Small intestine (tissue), 7 donors: ENCODE results near the gene CLDN12. TPM values are rescaled to one million over a fixed set of nuclear protein-coding genes. Genes with fewer than 3 reads are reported as not detected.

Experiments used
- DNase-seq, 2 donors: peaks; one replicate each; pipeline versions ENCODE4 v3.0.0 to v3.0.0-alpha.2; 2013
- FAIRE-seq: peaks from 2 replicates; lab custom pipeline; 2012; peaks lifted over from hg19 to GRCh38; lab: Jason Lieb, UNC
- H3K27ac ChIP-seq, 3 donors: one replicate each; pipeline ENCODE4 v1.5.1; 2013; ENCODE audit warnings: low read length in 2 of 3, mild to moderate bottlenecking in 2 of 3, control low read depth in 1 of 3, inconsistent platforms in 1 of 3, low read depth in 1 of 3, moderate library complexity in 1 of 3
- H3K27me3 ChIP-seq, 3 donors: one replicate each; pipeline ENCODE4 v1.6.1; 2013; ENCODE audit warnings: low read length in 3 of 3, inconsistent platforms in 1 of 3; ENCODE audit not compliant: control insufficient read depth in 3 of 3, insufficient read depth in 3 of 3
- H3K36me3 ChIP-seq, 3 donors: one replicate each; pipeline ENCODE4 v1.6.1; 2013; ENCODE audit warnings: low read length in 3 of 3, inconsistent platforms in 1 of 3, low read depth in 1 of 3, mild to moderate bottlenecking in 1 of 3, moderate library complexity in 1 of 3; ENCODE audit not compliant: control insufficient read depth in 3 of 3, insufficient read depth in 2 of 3
- H3K4me1 ChIP-seq, 3 donors: one replicate each; pipeline ENCODE4 v1.6.1; 2013; ENCODE audit warnings: low read length in 2 of 3, inconsistent platforms in 1 of 3, low read depth in 1 of 3, mild to moderate bottlenecking in 1 of 3, moderate library complexity in 1 of 3; ENCODE audit not compliant: control insufficient read depth in 3 of 3, insufficient read depth in 2 of 3
- H3K4me3 ChIP-seq, 3 donors: one replicate each; pipeline ENCODE4 v1.5.1; 2013; ENCODE audit warnings: low read length in 3 of 3, control low read depth in 1 of 3, inconsistent platforms in 1 of 3, low read depth in 1 of 3, mild to moderate bottlenecking in 1 of 3, moderate library complexity in 1 of 3
- H3K9me3 ChIP-seq, 2 donors: one replicate each; pipeline ENCODE4 v1.6.1; 2013; ENCODE audit warnings: low read depth in 1 of 2, low read length in 1 of 2; ENCODE audit not compliant: control insufficient read depth in 2 of 2, insufficient read depth in 1 of 2
- WGBS, 3 donors: extraction: QIAGEN DNeasy Blood & Tissue Kit; methylation state at CpG; one replicate each; pipeline ENCODE4 v1.1.7; 2013; 5-methylcytosine and 5-hydroxymethylcytosine counted together
- polyA plus RNA-seq, 4 donors: library from polyadenylated mRNA; stranded (reverse) in 3 of 4; unstranded in 1 of 4; fragments of 200-250 nt in 3 of 4; fragments of 120-200 nt in 1 of 4; gene quantifications; one replicate each; pipeline versions ENCODE4 v1.2.1 to v1.2.3, GENCODE V29; 2013
- donor health status: healthy with polysubstance abuse.
- donor health status: control.
- donor health status: control.
- donor health status: Bipolar disorder and iron deficiency.
- donor health status: healthy.

Gene CLDN12
- polyA plus RNA-seq, 4 donors: 9.7 to 39.9 (median 22.0) TPM

DNA sequence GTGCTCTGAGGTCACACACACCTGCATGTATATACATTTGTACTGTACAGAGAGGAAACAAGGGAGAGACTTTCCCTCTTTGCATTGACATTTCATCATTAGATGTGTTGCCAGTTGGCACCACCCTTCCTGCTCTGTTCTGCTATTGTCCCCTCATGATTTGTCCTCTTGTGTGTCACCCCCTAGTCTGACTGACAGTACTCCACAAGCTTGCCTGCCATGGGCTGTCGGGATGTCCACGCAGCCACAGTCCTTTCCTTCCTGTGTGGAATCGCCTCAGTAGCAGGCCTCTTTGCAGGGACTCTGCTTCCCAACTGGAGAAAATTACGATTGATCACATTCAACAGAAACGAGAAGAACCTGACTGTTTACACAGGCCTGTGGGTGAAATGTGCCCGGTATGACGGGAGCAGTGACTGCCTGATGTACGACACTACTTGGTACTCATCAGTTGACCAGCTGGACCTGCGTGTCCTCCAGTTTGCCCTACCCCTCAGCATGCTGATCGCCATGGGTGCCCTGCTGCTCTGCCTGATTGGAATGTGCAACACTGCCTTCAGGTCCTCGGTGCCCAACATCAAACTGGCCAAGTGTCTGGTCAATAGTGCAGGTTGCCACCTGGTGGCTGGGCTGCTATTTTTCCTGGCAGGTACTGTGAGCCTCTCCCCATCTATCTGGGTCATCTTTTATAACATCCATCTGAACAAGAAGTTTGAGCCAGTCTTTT, 9.4 kb downstream of the CLDN12 start:
- Histone ChIP-seq H3K4me3 (no peak overlapping the region), H3K27me3 (no peaks in the 10 kb centered on the region), H3K36me3 (peaks cover 0 to 22% (median 0%) of the 10 kb centered on the region in 3 donors), H3K9me3 (no peaks in the 10 kb centered on the region), H3K4me1 (peaks cover 0 to 10% (median 5%) of the 10 kb centered on the region in 3 donors), H3K27ac (peak overlapping the region in 1 of 3 donors; percentile 8)
- FAIRE-seq (no peak), DNase-seq (peak; percentile 32 to 59)
- WGBS, 3 donors: 87 to 92% (median 89%) methylated on average over 11 of the region's 11 CpGs

GRCh38 chr7:90413185-90413528, 9.9 kb downstream of the CLDN12 start:
- H3K36me3 ChIP-seq: peaks cover 0 to 20% (median 0%) of the 10 kb centered on the region in 3 donors
- FAIRE-seq: no peak

GRCh38 chr7:90421651-90422050, 18.4 kb downstream of the CLDN12 start:
- no peak for DNase-seq
- Histone ChIP-seq H3K4me3 (no peak overlapping the region), H3K27me3 (no peaks in the 10 kb centered on the region), H3K27ac (no peak overlapping the region), H3K36me3 (no peaks in the 10 kb centered on the region), H3K9me3 (no peaks in the 10 kb centered on the region), H3K4me1 (no peaks in the 10 kb centered on the region)
- 83 to 90% (median 90%) methylated on average over 6 of the region's 6 CpGs for WGBS, 3 donors
- no peak for FAIRE-seq

More at GRCh38 chr7:90413185-90413528, 9.9 kb downstream of the CLDN12 start:
- peaks cover 0 to 10% (median 5%) of the 10 kb centered on the region in 3 donors for H3K4me1 ChIP-seq
- DNase-seq: no peak
- WGBS, 3 donors: 96 to 100% (median 97%) methylated on average over 2 of the region's 2 CpGs
- no peak overlapping the region for H3K4me3 ChIP-seq
- H3K27me3 ChIP-seq: no peaks in the 10 kb centered on the region
- H3K9me3 ChIP-seq: no peaks in the 10 kb centered on the region
- H3K27ac ChIP-seq: no peak overlapping the region

- WGBS, 3 donors: 75 to 86% (median 83%) methylated on average over 3 of the region's 3 CpGs
- DNase-seq (no peak), FAIRE-seq (no peak)
- Histone ChIP-seq H3K9me3 (no peaks in the 10 kb centered on the region), H3K4me1 (no peaks in the 10 kb centered on the region), H3K27ac (no peak overlapping the region), H3K36me3 (no peaks in the 10 kb centered on the region), H3K27me3 (no peaks in the 10 kb centered on the region), H3K4me3 (no peak overlapping the region)
These were observed 21.5 kb downstream of the CLDN12 start for GRCh38 chr7:90424720-90425119.

GRCh38 chr7:90425376-90425775, 22.1 kb downstream of the CLDN12 start:
- H3K27ac ChIP-seq: no peak overlapping the region

DNA sequence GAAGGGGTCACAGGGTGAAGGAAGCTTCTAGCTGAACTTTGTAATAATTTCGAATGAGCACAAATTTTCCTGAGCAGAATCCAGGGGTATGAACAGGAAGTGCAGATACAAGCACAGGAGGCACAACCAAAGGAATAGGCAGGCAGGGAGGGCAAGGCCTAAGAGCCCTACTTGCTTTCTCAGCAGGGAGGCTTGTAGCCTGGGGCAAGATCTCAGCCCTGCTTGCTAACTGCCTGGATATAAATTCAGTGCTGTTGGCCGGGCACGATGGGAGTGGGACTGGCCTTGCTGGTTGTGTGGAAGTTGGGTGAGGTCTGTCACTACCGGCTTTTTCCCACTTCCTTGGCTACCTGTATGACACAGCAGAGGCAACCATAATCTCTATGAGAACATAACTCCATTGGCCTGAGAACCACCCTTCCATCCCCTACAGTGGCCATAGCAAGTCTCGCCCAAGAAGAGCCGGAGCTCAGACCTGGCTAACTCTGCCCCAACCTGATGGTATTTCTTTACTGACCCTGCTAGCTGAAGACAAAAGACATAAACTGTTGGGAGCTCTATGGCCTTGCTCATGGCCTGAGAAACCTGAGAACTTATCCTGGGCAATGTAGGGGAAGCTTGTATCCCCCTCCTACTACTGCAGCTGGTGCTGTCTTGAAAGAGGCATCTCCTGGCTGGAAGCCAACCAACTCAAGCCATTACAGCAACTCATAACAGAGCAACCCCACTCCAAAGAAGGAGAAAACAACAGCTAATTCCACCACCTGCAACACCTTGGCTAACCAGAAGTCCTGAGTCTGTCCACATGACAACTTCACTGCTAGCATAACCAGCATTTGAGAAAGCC, 27.6 kb downstream of the CLDN12 start:
- H3K36me3 ChIP-seq: no peaks in the 10 kb centered on the region
- no peak for FAIRE-seq
- peaks cover 0 to 17% of the 10 kb centered on the region in 2 donors for H3K9me3 ChIP-seq
- WGBS, 3 donors: 82 to 93% (median 90%) methylated on average over 6 of the region's 6 CpGs
- H3K4me1 ChIP-seq: no peaks in the 10 kb centered on the region
- no peak for DNase-seq
- H3K27me3 ChIP-seq: no peaks in the 10 kb centered on the region
- H3K4me3 ChIP-seq: no peak overlapping the region
- no peak overlapping the region for H3K27ac ChIP-seq

More at GRCh38 chr7:90425376-90425775, 22.1 kb downstream of the CLDN12 start:
- no peaks in the 10 kb centered on the region for H3K9me3 ChIP-seq
- DNase-seq (peak in 1 of 2 donors; percentile 40), FAIRE-seq (no peak)
- no peaks in the 10 kb centered on the region for H3K36me3 ChIP-seq
- WGBS, 3 donors: 31 to 72% (median 48%) methylated on average over 2 of the region's 2 CpGs
- H3K4me3 ChIP-seq: no peak overlapping the region
- H3K27me3 ChIP-seq: no peaks in the 10 kb centered on the region
- no peaks in the 10 kb centered on the region for H3K4me1 ChIP-seq

- WGBS, 3 donors: 63 to 69% (median 66%) methylated on average over 5 to 10 of the region's 10 CpGs
- H3K36me3 ChIP-seq: no peaks in the 10 kb centered on the region
These were observed 29.5 kb downstream of the CLDN12 start for GRCh38 chr7:90432752-90433151.

DNA sequence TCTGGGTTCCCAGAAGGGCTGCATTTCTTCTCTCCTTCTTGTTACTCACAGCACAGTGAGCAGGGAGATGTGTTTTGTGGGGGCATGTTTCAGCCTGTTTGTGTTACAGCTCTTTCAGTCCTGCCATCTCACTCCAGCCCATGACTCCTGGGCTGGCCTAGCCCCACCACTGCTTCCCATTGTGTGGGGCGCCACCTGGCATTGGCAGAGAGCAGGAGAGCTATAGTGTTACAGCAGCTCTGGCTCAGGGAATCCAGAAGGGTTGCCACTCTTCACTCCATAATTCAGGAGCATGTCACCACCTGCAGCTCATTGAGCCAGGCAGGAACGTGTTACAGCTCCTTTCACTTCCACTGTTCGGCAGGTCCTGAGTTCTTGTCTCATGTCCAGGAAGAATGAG, 30.0 kb downstream of the CLDN12 start:
- Histone ChIP-seq H3K4me3 (no peak overlapping the region), H3K4me1 (no peaks in the 10 kb centered on the region), H3K9me3 (peaks cover 0 to 19% of the 10 kb centered on the region in 2 donors), H3K36me3 (no peaks in the 10 kb centered on the region), H3K27me3 (no peaks in the 10 kb centered on the region), H3K27ac (no peak overlapping the region)
- DNase-seq (no peak), FAIRE-seq (no peak)
- WGBS, 3 donors: 77 to 98% (median 82%) methylated on average over 3 of the region's 3 CpGs

More at GRCh38 chr7:90432752-90433151, 29.5 kb downstream of the CLDN12 start:
- no peak for FAIRE-seq
- H3K4me3 ChIP-seq: no peak overlapping the region
- H3K27ac ChIP-seq: no peak overlapping the region
- no peaks in the 10 kb centered on the region for H3K4me1 ChIP-seq
- DNase-seq: no peak
- peaks cover 0 to 17% of the 10 kb centered on the region in 2 donors for H3K9me3 ChIP-seq
- no peaks in the 10 kb centered on the region for H3K27me3 ChIP-seq
